Muscle layer of colon (tissue), 2 donors: ENCODE measurements around the gene LIM2.

Experiments used
- H3K27ac ChIP-seq: one replicate; pipeline ENCODE4 v1.7.0; 2013; ENCODE audit warnings: low read depth, mild to moderate bottlenecking, low read length, moderate library complexity
- H3K27me3 ChIP-seq, 2 donors: one replicate each; pipeline ENCODE4 v1.7.0; 2013; ENCODE audit warnings: low read length in 2 of 2, mild to moderate bottlenecking in 2 of 2; ENCODE audit not compliant: insufficient read depth in 2 of 2, control insufficient read depth in 1 of 2
- H3K36me3 ChIP-seq: one replicate; pipeline ENCODE4 v1.7.0; 2013; ENCODE audit warnings: mild to moderate bottlenecking, low read length; ENCODE audit not compliant: insufficient read depth
- H3K4me1 ChIP-seq: one replicate; pipeline ENCODE4 v1.7.0; 2013; ENCODE audit warnings: mild to moderate bottlenecking, low read length; ENCODE audit not compliant: insufficient read depth
- H3K4me3 ChIP-seq, 2 donors: one replicate each; pipeline ENCODE4 v1.7.0; 2013; ENCODE audit warnings: low read length in 2 of 2, low read depth in 1 of 2, mild to moderate bottlenecking in 1 of 2, moderate library complexity in 1 of 2
- H3K9ac ChIP-seq: one replicate; pipeline ENCODE4 v1.7.0; 2013; ENCODE audit warnings: low read length
- H3K9me3 ChIP-seq: one replicate; pipeline ENCODE4 v1.7.0; 2013; ENCODE audit warnings: mild to moderate bottlenecking, low read length
- donor health status: abdominal sarcoma.
- donor health status: Adenocarcinoma of cecum.

Gene LIM2

DNA sequence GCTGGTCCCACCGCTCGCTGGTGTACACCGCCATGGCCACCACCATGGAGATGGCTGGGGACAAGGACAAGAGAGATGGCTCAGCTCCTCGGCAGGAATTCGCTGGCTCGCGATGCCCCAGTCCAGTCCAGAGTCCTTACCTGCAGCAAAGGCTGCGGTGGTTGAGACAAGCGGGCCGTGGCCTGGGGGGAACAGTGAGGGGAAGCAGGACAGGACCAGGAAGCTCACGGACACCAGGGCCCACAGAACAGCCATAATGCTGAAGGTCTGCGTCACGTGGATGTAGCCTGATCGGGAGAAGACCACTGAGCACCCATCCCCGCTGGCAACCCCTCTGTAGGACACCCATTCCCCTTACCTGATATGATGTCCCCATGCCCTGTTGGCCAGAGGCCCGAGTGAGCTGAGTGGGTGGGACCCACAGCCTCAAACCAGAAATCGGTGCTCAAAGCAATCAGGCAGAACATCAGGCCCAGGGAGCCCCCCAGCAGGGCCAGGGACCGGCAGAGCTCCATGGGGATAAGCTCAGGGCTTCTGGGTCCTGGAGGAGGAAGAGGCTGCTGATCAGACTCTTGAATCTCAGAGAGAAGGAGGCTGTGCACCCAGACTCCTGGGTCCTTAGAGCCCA lies 15.6 kb downstream of the LIM2 start:
- H3K4me3 ChIP-seq: no peak overlapping the region
- H3K4me1 ChIP-seq: peaks cover 6% of the 10 kb centered on the region

GRCh38 chr19:51371186-51371690 lies 16.5 kb downstream of the LIM2 start:
- Histone ChIP-seq H3K27me3 (no peaks in the 10 kb centered on the region), H3K4me3 (no peak overlapping the region), H3K27ac (no peak overlapping the region), H3K36me3 (no peaks in the 10 kb centered on the region), H3K9ac (no peak overlapping the region), H3K9me3 (no peaks in the 10 kb centered on the region), H3K4me1 (peaks cover 6% of the 10 kb centered on the region)

More for the DNA sequence above, 15.6 kb downstream of the LIM2 start:
- no peaks in the 10 kb centered on the region for H3K27me3 ChIP-seq
- H3K27ac ChIP-seq: no peak overlapping the region
- H3K9me3 ChIP-seq: no peaks in the 10 kb centered on the region
- H3K9ac ChIP-seq: no peak overlapping the region
- H3K36me3 ChIP-seq: no peaks in the 10 kb centered on the region

- no peaks in the 10 kb centered on the region for H3K36me3 ChIP-seq
- H3K4me3 ChIP-seq: no peak overlapping the region
- H3K27ac ChIP-seq: no peak overlapping the region
- H3K4me1 ChIP-seq: peaks cover 11% of the 10 kb centered on the region
- H3K9ac ChIP-seq: no peak overlapping the region
- no peaks in the 10 kb centered on the region for H3K9me3 ChIP-seq
- no peaks in the 10 kb centered on the region for H3K27me3 ChIP-seq
Measured at GRCh38 chr19:51370230-51370629, 17.5 kb downstream of the LIM2 start.

- Histone ChIP-seq H3K27me3 (no peaks in the 10 kb centered on the region), H3K9me3 (no peaks in the 10 kb centered on the region), H3K27ac (peak within 1 kb of the TSS; percentile 74), H3K9ac (no peak within 1 kb of the TSS), H3K4me1 (peaks cover 18% of the 10 kb centered on the region), H3K36me3 (no peaks in the 10 kb centered on the region), H3K4me3 (peak within 1 kb of the TSS; percentile 49 to 79)
Measured at GRCh38 chr19:51368366-51369282, 19.1 kb downstream of the LIM2 start, which contains the start of gene CLDND2. Gene CLDND2, minus strand, starts transcription at chr19:51369003. Its CDS starts 426 bp downstream, at chr19:51368577.

DNA sequence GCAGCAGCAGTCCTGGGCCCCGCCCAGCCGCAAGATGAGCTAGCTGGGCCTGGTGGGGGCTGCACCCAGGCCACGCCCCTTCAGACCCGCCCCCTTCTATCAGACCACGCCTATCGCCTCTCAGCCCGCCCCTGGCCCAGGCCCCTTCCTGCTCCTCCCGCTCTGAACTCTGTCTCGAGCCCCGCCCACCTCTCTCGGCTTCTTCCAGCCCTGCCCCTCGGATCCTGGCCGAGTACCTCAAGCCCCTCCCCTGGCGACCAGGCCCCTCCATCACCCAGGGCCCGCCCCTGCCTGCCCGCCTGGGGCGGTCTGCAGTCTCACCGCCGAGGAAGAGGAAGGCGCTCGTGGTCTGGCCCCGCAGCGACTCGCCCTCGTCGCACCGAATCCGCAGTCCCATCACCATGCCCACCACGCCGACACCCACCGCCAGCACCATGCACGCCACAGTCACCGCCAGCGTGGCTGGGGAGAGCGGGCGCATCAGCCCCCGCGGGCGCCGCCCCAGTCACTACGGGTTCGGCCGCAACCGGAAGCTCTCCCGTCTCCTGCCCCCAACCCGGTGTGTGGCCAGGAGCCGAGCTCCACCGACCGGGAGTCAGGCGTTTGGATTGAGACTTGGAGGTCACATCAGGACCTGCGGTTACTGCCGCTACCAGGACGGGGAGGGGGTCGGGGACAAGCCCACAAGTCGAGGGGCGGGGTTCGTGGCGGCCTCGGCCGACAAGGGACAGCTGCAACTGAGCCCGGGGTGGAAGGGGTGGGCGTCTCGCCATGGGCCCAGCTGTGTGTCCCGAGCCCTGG lies 20.0 kb downstream of the LIM2 start:
- H3K9ac ChIP-seq: no peak overlapping the region
- peaks cover 18% of the 10 kb centered on the region for H3K4me1 ChIP-seq
- peak overlapping the region; percentile 74 for H3K27ac ChIP-seq
- peak overlapping the region; percentile 79 to 84 for H3K4me3 ChIP-seq
- H3K9me3 ChIP-seq: no peaks in the 10 kb centered on the region
- H3K36me3 ChIP-seq: no peaks in the 10 kb centered on the region
- H3K27me3 ChIP-seq: no peaks in the 10 kb centered on the region

DNA sequence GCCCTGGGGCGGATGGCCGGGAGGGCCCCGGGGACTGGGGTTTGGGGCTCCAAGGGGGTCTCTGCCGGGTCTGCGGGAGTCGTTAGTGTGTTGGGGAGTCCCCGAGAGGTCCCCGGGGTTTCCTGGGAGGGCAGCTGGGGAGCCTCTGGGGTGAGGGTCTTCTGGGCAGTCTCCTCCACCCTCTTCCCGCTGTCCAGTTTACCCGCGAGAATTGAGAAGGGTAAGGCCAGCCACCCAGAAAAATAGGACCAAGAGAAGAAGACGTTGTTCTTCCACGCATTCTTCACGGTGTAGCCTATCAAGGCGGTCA lies 20.6 kb downstream of the LIM2 start:
- no peaks in the 10 kb centered on the region for H3K27me3 ChIP-seq
- peak overlapping the region; percentile 99 for H3K27ac ChIP-seq
- H3K4me3 ChIP-seq: peak overlapping the region; percentile 79 to 84
- no peaks in the 10 kb centered on the region for H3K36me3 ChIP-seq
- no peaks in the 10 kb centered on the region for H3K9me3 ChIP-seq
- H3K9ac ChIP-seq: peak overlapping the region; percentile 97
- H3K4me1 ChIP-seq: peaks cover 23% of the 10 kb centered on the region

GRCh38 chr19:51366389-51367254 lies 21.2 kb downstream of the LIM2 start:
- Histone ChIP-seq H3K9ac (peak overlapping the region; percentile 97), H3K27me3 (no peaks in the 10 kb centered on the region), H3K9me3 (no peaks in the 10 kb centered on the region), H3K27ac (peak overlapping the region; percentile 99), H3K36me3 (no peaks in the 10 kb centered on the region), H3K4me3 (peak overlapping the region; percentile 84 to 88), H3K4me1 (peaks cover 25% of the 10 kb centered on the region)

- peak within 1 kb of the TSS; percentile 84 to 88 for H3K4me3 ChIP-seq
- H3K9me3 ChIP-seq: no peaks in the 10 kb centered on the region
- no peaks in the 10 kb centered on the region for H3K36me3 ChIP-seq
- peak within 1 kb of the TSS; percentile 99 for H3K27ac ChIP-seq
- no peaks in the 10 kb centered on the region for H3K27me3 ChIP-seq
- peaks cover 25% of the 10 kb centered on the region for H3K4me1 ChIP-seq
- peak within 1 kb of the TSS; percentile 97 for H3K9ac ChIP-seq
Measured at GRCh38 chr19:51365965-51366388, 21.8 kb downstream of the LIM2 start, which contains the start of gene ETFB. Gene ETFB, minus strand, starts transcription at chr19:51366388. Its CDS starts 62 bp downstream, at chr19:51366326.

- peak overlapping the region; percentile 96 for H3K27ac ChIP-seq
- no peaks in the 10 kb centered on the region for H3K36me3 ChIP-seq
- H3K27me3 ChIP-seq: no peaks in the 10 kb centered on the region
- peaks cover 25% of the 10 kb centered on the region for H3K4me1 ChIP-seq
- no peaks in the 10 kb centered on the region for H3K9me3 ChIP-seq
- H3K4me3 ChIP-seq: peak overlapping the region; percentile 74 to 88
- H3K9ac ChIP-seq: peak overlapping the region; percentile 97
Measured at GRCh38 chr19:51365211-51365964, 22.4 kb downstream of the LIM2 start.
